SU-DHL-6 (cell line): ENCODE results near the gene SETBP1.

Experiments used
- H2AFZ ChIP-seq: fragments of 200-600 bp; sonication (generic); 2 replicates; pipeline ENCODE4 v1.6.1; 2014; ENCODE audit warnings: low read depth, mild to moderate bottlenecking, moderate library complexity, mixed read lengths, antibody characterized with exemption, low read length; ENCODE audit not compliant: severe bottlenecking
- H3F3A ChIP-seq: fragments of 200-600 bp; shearing (Covaris generic); 2 replicates; pipeline ENCODE4 v1.6.0; 2016; ENCODE audit warnings: antibody characterized with exemption, mild to moderate bottlenecking; ENCODE audit not compliant: insufficient read depth
- H3K27ac ChIP-seq: fragments of 200-600 bp; sonication (generic); 2 replicates; pipeline ENCODE4 v1.5.1; 2016; ENCODE audit warnings: low read depth, mild to moderate bottlenecking, low read length, moderate library complexity, mixed read lengths
- H3K27me3 ChIP-seq: fragments of 200-600 bp; sonication (generic), shearing (Covaris generic); 2 replicates; pipeline ENCODE4 v1.6.0; 2014; ENCODE audit warnings: mild to moderate bottlenecking, low read length
- H3K36me3 ChIP-seq: fragments of 200-600 bp; sonication (generic); 2 replicates; pipeline ENCODE4 v1.6.1; 2014; ENCODE audit warnings: mild to moderate bottlenecking, low read length, mixed read lengths
- H3K4me2 ChIP-seq: fragments of 300-600, 200-600 bp; shearing (Covaris generic), sonication (generic); 2 replicates; pipeline ENCODE4 v1.6.0; 2014; ENCODE audit warnings: low read length, low read depth, mild to moderate bottlenecking; ENCODE audit not compliant: poor library complexity, severe bottlenecking
- H3K4me3 ChIP-seq: fragments of 200-600 bp; sonication (generic); 2 replicates; pipeline ENCODE4 v1.5.1; 2014; ENCODE audit warnings: antibody characterized with exemption, low read length, mild to moderate bottlenecking, mixed read lengths; ENCODE audit not compliant: insufficient read depth, poor library complexity, severe bottlenecking
- H3K79me2 ChIP-seq: fragments of 200-600 bp; sonication (generic); 2 replicates; pipeline ENCODE4 v1.6.1; 2014; ENCODE audit warnings: mild to moderate bottlenecking, low read length, moderate library complexity; ENCODE audit not compliant: insufficient read depth
- H3K9ac ChIP-seq: fragments of 200-600 bp; sonication (generic); 2 replicates; pipeline ENCODE4 v1.7.0; 2014; ENCODE audit warnings: mild to moderate bottlenecking, low read length
- H3K9me2 ChIP-seq: fragments of 200-600 bp; sonication (generic); replicated peaks from 2 replicates; pipeline ENCODE4 v1.6.1; 2014; ENCODE audit warnings: low read length; ENCODE audit not compliant: insufficient read depth
- H3K9me3 ChIP-seq: fragments of 200-600 bp; sonication (generic); 2 replicates; pipeline ENCODE4 v1.6.1; 2014; ENCODE audit warnings: low read length, mixed read lengths; ENCODE audit not compliant: insufficient read depth
- H4K20me1 ChIP-seq: fragments of 200-600 bp; sonication (generic); 2 replicates; pipeline ENCODE4 v1.6.1; 2014; ENCODE audit warnings: low read depth, mild to moderate bottlenecking, antibody characterized with exemption, low read length, moderate library complexity, mixed read lengths
- EZH2phosphoT487 ChIP-seq: fragments of 200-600 bp; sonication (generic), shearing (Covaris generic); conservative IDR thresholded peaks from 2 replicates; pipeline ENCODE4 v1.6.1; 2018; ENCODE audit warnings: mild to moderate bottlenecking, antibody characterized with exemption, low read length, moderate library complexity, mixed read lengths
- TF ChIP-seq, protein P1 (sequence below): fragments of 200-600 bp; sonication (generic); IDR thresholded peaks from one replicate; pipeline ENCODE4 v1.5.1; 2017; ENCODE audit warnings: antibody characterized with exemption, mild to moderate bottlenecking, low read length, moderate library complexity; ENCODE audit not compliant: insufficient read depth, poor library complexity, severe bottlenecking

SETBP1 gene

DNA sequence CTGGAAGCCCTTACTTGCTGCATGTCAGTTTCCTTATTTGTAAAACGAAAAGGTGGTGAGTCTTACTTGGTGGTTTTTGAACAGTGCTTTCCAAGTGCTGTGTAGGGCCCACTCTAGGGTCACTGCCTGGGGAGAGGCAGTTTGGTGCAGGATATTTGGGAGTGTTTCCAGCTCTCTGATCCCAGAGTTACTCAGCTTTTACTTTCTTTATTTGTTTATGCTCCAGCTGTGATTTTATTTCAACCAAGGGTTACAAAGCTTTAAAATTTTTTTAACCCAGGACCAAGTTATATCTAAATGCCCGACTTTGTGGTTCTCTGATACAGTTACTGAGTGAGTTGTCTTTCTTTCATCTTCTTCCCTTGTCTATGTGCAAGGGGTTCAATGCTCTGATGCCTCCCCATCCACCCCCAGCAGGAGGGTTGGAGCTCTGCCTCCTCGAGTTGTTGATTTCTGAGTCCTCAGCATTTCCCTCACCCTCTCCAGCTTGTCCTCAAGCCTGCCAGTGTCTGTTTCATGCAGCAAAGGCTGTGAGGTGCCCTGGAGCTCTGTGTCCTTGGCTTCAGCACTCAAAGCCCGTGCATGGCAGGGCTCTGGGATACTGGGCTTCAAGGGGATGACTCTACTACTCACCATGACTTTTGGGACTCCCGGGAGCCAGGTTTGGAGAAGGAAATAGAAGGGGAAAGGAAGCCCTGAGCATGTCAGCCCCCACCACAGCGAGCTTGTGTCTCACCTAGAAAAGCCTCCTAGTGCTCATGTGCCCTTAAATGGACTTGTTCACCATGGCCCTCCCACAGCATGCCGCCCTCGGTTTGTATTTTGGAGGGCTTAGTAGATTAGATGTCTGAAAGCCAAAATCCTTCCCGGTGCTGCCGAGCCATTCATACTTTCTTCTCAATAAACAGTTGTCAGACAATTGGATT is 236.8 kb downstream of the SETBP1 start:
- TF ChIP-seq, protein P1, sequence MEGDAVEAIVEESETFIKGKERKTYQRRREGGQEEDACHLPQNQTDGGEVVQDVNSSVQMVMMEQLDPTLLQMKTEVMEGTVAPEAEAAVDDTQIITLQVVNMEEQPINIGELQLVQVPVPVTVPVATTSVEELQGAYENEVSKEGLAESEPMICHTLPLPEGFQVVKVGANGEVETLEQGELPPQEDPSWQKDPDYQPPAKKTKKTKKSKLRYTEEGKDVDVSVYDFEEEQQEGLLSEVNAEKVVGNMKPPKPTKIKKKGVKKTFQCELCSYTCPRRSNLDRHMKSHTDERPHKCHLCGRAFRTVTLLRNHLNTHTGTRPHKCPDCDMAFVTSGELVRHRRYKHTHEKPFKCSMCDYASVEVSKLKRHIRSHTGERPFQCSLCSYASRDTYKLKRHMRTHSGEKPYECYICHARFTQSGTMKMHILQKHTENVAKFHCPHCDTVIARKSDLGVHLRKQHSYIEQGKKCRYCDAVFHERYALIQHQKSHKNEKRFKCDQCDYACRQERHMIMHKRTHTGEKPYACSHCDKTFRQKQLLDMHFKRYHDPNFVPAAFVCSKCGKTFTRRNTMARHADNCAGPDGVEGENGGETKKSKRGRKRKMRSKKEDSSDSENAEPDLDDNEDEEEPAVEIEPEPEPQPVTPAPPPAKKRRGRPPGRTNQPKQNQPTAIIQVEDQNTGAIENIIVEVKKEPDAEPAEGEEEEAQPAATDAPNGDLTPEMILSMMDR = no peak
- TF ChIP-seq EZH2phosphoT487 = no peak
- Histone ChIP-seq H3K27ac (no peak overlapping the region), H3K9me3 (no peaks in the 10 kb centered on the region), H3F3A (no peaks in the 10 kb centered on the region), H3K36me3 (no peaks in the 10 kb centered on the region), H3K9me2 (no peaks in the 10 kb centered on the region), H3K4me2 (no peak overlapping the region), H4K20me1 (no peaks in the 10 kb centered on the region), H3K4me3 (no peak overlapping the region), H2AFZ (no peak overlapping the region), H3K79me2 (no peaks in the 10 kb centered on the region), H3K9ac (no peak overlapping the region), H3K27me3 (no peaks in the 10 kb centered on the region)

DNA sequence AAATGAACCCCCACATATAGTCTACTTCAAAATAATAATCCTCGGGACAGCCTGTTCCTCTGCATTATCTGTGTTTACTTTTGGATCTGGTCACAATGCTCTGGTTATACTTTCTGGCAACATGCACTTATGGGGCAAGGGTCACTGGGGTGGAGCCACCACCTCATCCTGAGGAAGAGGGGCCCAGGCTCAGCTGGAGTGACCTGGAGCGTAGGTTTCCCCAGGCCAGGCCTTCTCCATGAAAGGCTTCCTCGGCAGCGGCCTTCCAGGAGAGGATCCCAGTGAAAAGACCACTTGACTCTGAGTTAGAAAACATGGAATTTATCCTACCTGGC is 237.4 kb downstream of the SETBP1 start:
- Histone ChIP-seq H3K9ac (no peak overlapping the region), H4K20me1 (no peaks in the 10 kb centered on the region), H2AFZ (no peak overlapping the region), H3K79me2 (no peaks in the 10 kb centered on the region), H3F3A (no peaks in the 10 kb centered on the region), H3K9me3 (no peaks in the 10 kb centered on the region), H3K27ac (no peak overlapping the region), H3K4me3 (no peak overlapping the region), H3K36me3 (no peaks in the 10 kb centered on the region), H3K9me2 (no peaks in the 10 kb centered on the region), H3K4me2 (no peak overlapping the region), H3K27me3 (no peaks in the 10 kb centered on the region)
- TF ChIP-seq, protein P1 = no peak
- no peak for TF ChIP-seq EZH2phosphoT487

DNA sequence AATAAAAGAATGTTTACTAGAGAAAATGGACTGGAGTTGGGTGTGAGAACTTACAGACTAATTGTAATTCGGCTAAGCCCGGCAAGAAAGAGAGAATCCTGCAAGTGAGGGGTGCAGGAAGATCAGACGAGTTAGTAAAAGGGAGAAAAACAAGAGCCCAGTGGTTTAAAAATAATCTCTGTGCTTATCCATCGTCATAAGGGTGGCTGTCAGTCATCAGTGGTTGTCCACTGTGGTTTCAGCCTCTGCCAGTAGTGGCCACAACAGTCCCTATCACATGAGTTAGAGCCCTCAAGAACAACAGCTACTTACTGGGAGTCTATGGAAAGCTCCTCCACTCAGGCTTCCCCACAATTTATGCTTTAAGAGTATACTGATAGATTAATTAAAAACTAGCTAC is 239.8 kb downstream of the SETBP1 start:
- Histone ChIP-seq H3K79me2 (no peaks in the 10 kb centered on the region), H3K4me3 (no peak overlapping the region), H3F3A (no peaks in the 10 kb centered on the region), H3K27me3 (no peaks in the 10 kb centered on the region), H3K27ac (no peak overlapping the region), H3K9me3 (no peaks in the 10 kb centered on the region), H3K9ac (no peak overlapping the region), H3K4me2 (no peak overlapping the region), H3K36me3 (no peaks in the 10 kb centered on the region), H2AFZ (no peak overlapping the region), H3K9me2 (no peaks in the 10 kb centered on the region), H4K20me1 (no peaks in the 10 kb centered on the region)
- no peak for TF ChIP-seq EZH2phosphoT487
- TF ChIP-seq, protein P1 = no peak
